ENCODE measurements around the gene SERPINB1. TPM values are rescaled to one million over a fixed set of nuclear protein-coding genes. Genes with fewer than 3 reads are reported as not detected.
A peak's percentile ranks its signal among the peaks of the same experiment; 100 is the strongest.

Gene SERPINB1
- total and polyA plus RNA-seq, 9 of the 15 experiments (the other 6 are each of a cell fraction or from before 2014, with no cell fraction given), result 33.9 to 108 (median 63.8) TPM

- no peaks in the 10 kb centered on the region for H3K27me3 ChIP-seq (ENCODE audit: control insufficient read depth in 2 of 2, insufficient read depth in 2 of 2, low read length in 2 of 2)
- WGBS (ENCODE audit: insufficient coverage, low coverage, missing lambda C conversion rate), result 76% methylated on average over 5 of the region's 6 CpGs
- H3K79me2 ChIP-seq (ENCODE audit: control insufficient read depth, insufficient read depth, low read length), result no peaks in the 10 kb centered on the region
- no peak overlapping the region for H3K4me3 ChIP-seq
- H3K4me1 ChIP-seq (replicated peaks in 1 of 2; ENCODE audit: control insufficient read depth in 2 of 2, insufficient read depth in 2 of 2, low read length in 2 of 2), result peaks cover 13% of the 10 kb centered on the region in 2 experiments
- FAIRE-seq (no peak), DNase-seq (ENCODE audit: extremely low read depth in 1 of 4, low spot score in 3 of 4) (no peak), ATAC-seq (no peak)
- no peak overlapping the region for H3K27ac ChIP-seq (ENCODE audit: extremely low read depth, low read depth, low read length)
- no TSS peak for BruUV-seq (replicated peaks)
- in situ Hi-C loops (cut with MboI), result no loop called here
- POLR2A ChIA-PET, result interaction anchor here (0.6 to 2.8 kb wide), 6 partner anchors 9 to 783 kb away, joined by 3 to 12 read pairs (median 4); no protein-coding TSS in a partner anchor
- 0 out of 2 replicates have a peak, but pooled peaks cover 4% of the 10 kb centered on the region for H3K9me3 ChIP-seq (replicated peaks; ENCODE audit: control insufficient read depth, insufficient read depth, low read depth, low read length)
- no peak overlapping the region for H3K4me2 ChIP-seq (ENCODE audit: insufficient read depth, low read length)
- intact Hi-C loops (cut with micrococcal nuclease), result no loop called here
- H3K36me3 ChIP-seq (ENCODE audit: control insufficient read depth, insufficient read depth, low read length), result no peaks in the 10 kb centered on the region
- CTCF ChIA-PET (ENCODE audit: low intra/inter-chr PET ratio), result no interaction called here
- no peaks in the 10 kb centered on the region for H4K20me1 ChIP-seq (replicated peaks; ENCODE audit: control insufficient read depth, insufficient read depth, low read length)
- H3K9ac ChIP-seq (ENCODE audit: insufficient read depth in 1 of 2, low read depth in 2 of 2, low read length in 2 of 2), result peak overlapping the region in 1 of 2 experiments; percentile 11; a peak in 2 of 4 replicates
- H3K9me1 ChIP-seq (ENCODE audit: control insufficient read depth, insufficient read depth, low read length), result no peaks in the 10 kb centered on the region
- no peak overlapping the region for H2AFZ ChIP-seq (ENCODE audit: low read depth, low read length)
- 0 out of 2 replicates have a peak, but pooled peaks have one; percentile 18 for TF ChIP-seq SPI1 (IDR thresholded peaks at IDR 0.05; ENCODE audit: borderline replicate concordance, low read depth, low read length)
- TF ChIP-seq KAT2B (IDR thresholded peaks at IDR 0.05; ENCODE audit: low read depth, low read length), result no peak
- no peak for TF ChIP-seq ILK (tag; IDR thresholded peaks at IDR 0.05; ENCODE audit: borderline replicate concordance, low read depth)
Measured at GRCh38 chr6:2796861-2797260, 44.8 kb downstream of the SERPINB1 start.

GRCh38 chr6:2795956-2796355 is 45.7 kb downstream of the SERPINB1 start:
- CTCF ChIA-PET (ENCODE audit: low intra/inter-chr PET ratio), result no interaction called here
- FAIRE-seq (no peak), DNase-seq (ENCODE audit: extremely low read depth in 1 of 4, low spot score in 3 of 4) (no peak), ATAC-seq (no peak)
- no peaks in the 10 kb centered on the region for H3K36me3 ChIP-seq (ENCODE audit: control insufficient read depth, insufficient read depth, low read length)
- H3K79me2 ChIP-seq (ENCODE audit: control insufficient read depth, insufficient read depth, low read length), result no peaks in the 10 kb centered on the region
- intact Hi-C loops (cut with micrococcal nuclease), result no loop called here
- H3K9me3 ChIP-seq (replicated peaks; ENCODE audit: control insufficient read depth, insufficient read depth, low read depth, low read length), result 0 out of 2 replicates have a peak, but pooled peaks cover 4% of the 10 kb centered on the region
- no peak overlapping the region for H3K27ac ChIP-seq (ENCODE audit: extremely low read depth, low read depth, low read length)
- no peaks in the 10 kb centered on the region for H4K20me1 ChIP-seq (replicated peaks; ENCODE audit: control insufficient read depth, insufficient read depth, low read length)
- H3K4me2 ChIP-seq (ENCODE audit: insufficient read depth, low read length), result no peak overlapping the region
- no peak overlapping the region for H3K4me3 ChIP-seq
- in situ Hi-C loops (cut with MboI), result no loop called here
- POLR2A ChIA-PET, result interaction anchor here (1.8 to 2.8 kb wide), 2 partner anchors 13 to 19 kb away, joined by 4 to 12 read pairs; no protein-coding TSS in a partner anchor
- 96% methylated on average over 16 of the region's 16 CpGs for WGBS (ENCODE audit: insufficient coverage, low coverage, missing lambda C conversion rate)
- H3K4me1 ChIP-seq (replicated peaks in 1 of 2; ENCODE audit: control insufficient read depth in 2 of 2, insufficient read depth in 2 of 2, low read length in 2 of 2), result peaks cover 13 to 14% of the 10 kb centered on the region in 2 experiments
- no peaks in the 10 kb centered on the region for H3K27me3 ChIP-seq (ENCODE audit: control insufficient read depth in 2 of 2, insufficient read depth in 2 of 2, low read length in 2 of 2)
- BruUV-seq (replicated peaks), result no TSS peak
- H3K9ac ChIP-seq (ENCODE audit: insufficient read depth in 1 of 2, low read depth in 2 of 2, low read length in 2 of 2), result no peak overlapping the region
- H3K9me1 ChIP-seq (ENCODE audit: control insufficient read depth, insufficient read depth, low read length), result no peaks in the 10 kb centered on the region
- no peak overlapping the region for H2AFZ ChIP-seq (ENCODE audit: low read depth, low read length)
- TF ChIP-seq NR2C1 (IDR thresholded peaks at IDR 0.05), result no peak
- TF ChIP-seq NR2C1 (tag; IDR thresholded peaks at IDR 0.05), result no peak
- no peak for TF ChIP-seq RERE (CRISPR knock-in tag; IDR thresholded peaks at IDR 0.05; ENCODE audit: borderline replicate concordance)
- no peak for TF ChIP-seq ZNF316 (IDR thresholded peaks at IDR 0.05)
- no peak for TF ChIP-seq ZBTB17 (CRISPR knock-in tag; IDR thresholded peaks at IDR 0.05)
- no peak for TF ChIP-seq RFX5 (IDR thresholded peaks at IDR 0.05; ENCODE audit: low read depth, low read length)
- TF ChIP-seq DMBX1 (CRISPR knock-in tag; IDR thresholded peaks at IDR 0.05; ENCODE audit: borderline replicate concordance), result no peak
- TF ChIP-seq HDAC2 (IDR thresholded peaks at IDR 0.05), result no peak
- no peak for TF ChIP-seq SOX6 (IDR thresholded peaks at IDR 0.05)
